Upper lobe of right lung (tissue), 1 donor: Measurements from ENCODE around the gene SRGAP1. TPM values are rescaled to one million over a fixed set of nuclear protein-coding genes. Genes with fewer than 3 reads are reported as not detected.

ENCODE experiments used
- ATAC-seq: fragments of 200-7000 bp; cut with Tn5 transposase; one replicate; pipeline ENCODE4 v1.9.1; 2020; ENCODE audit warnings: mild to moderate bottlenecking, moderate library complexity
- DNase-seq: peaks from one replicate; pipeline ENCODE4 v3.0.0-alpha.2; 2020
- H3K27ac ChIP-seq: fragments of 200-600 bp; one replicate; pipeline ENCODE4 v1.8.0; 2022
- H3K27me3 ChIP-seq: fragments of 200-600 bp; one replicate; pipeline ENCODE4 v1.8.0; 2022; ENCODE audit warnings: mild to moderate bottlenecking
- H3K36me3 ChIP-seq: fragments of 200-600 bp; one replicate; pipeline ENCODE4 v1.8.0; 2022
- H3K4me1 ChIP-seq: fragments of 200-600 bp; one replicate; pipeline ENCODE4 v1.8.0; 2022
- H3K4me3 ChIP-seq: fragments of 200-600 bp; one replicate; pipeline ENCODE4 v1.8.0; 2022; ENCODE audit warnings: mild to moderate bottlenecking
- H3K9me3 ChIP-seq: fragments of 200-600 bp; one replicate; pipeline ENCODE4 v1.8.0; 2022
- CTCF ChIP-seq: fragments of 200-600 bp; IDR thresholded peaks from one replicate; pipeline ENCODE4 v1.8.0; 2022; ENCODE audit warnings: antibody characterized with exemption
- intact Hi-C: fragments of 100-400 bp; cut with DNase I; formaldehyde crosslinking; loops from one replicate; pipeline ENCODE4 v1.11.0; 2022
- total RNA-seq: library from RNA; stranded (reverse); fragmentation: NEBNext Ultra II Directional; extraction: Animal tissue kit (Norgen Biotek cat#: 25700); gene quantifications from one replicate; pipeline ENCODE4 v1.2.1, GENCODE V29; 2021
- donor health status: DM: no; HTN: yes; CAD: no; lungs with severe emphysema.

Gene SRGAP1
- total RNA-seq, 1 donor from 2014 or later, result 11.4 TPM

DNA sequence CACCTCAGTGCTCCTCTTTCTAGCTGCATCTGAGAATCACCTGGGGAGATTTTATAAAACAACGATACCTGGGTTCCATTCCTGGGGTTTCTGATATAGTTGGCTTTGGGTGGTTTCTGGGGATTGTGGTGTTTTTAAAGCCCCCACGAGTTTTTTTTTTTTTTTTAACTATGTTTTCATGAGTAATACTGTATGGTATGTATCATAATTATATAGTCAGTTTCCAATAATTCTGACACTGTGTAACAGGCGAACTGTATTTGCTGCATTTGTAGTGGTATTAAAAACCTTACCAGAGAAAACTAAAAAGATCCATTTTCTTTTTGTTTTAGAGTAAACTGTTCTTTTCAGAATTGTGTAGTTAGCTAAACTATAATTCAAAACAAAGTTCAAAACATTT, 84.9 kb downstream of the SRGAP1 start:
- intact Hi-C loops, result no loop called here
- Histone ChIP-seq H3K36me3 (no peaks in the 10 kb centered on the region), H3K4me1 (no peaks in the 10 kb centered on the region), H3K9me3 (no peaks in the 10 kb centered on the region), H3K27me3 (no peaks in the 10 kb centered on the region), H3K27ac (no peak overlapping the region), H3K4me3 (no peak overlapping the region)
- no peak for ATAC-seq
- TF ChIP-seq CTCF, result no peak
- DNase-seq, result no peak

DNA sequence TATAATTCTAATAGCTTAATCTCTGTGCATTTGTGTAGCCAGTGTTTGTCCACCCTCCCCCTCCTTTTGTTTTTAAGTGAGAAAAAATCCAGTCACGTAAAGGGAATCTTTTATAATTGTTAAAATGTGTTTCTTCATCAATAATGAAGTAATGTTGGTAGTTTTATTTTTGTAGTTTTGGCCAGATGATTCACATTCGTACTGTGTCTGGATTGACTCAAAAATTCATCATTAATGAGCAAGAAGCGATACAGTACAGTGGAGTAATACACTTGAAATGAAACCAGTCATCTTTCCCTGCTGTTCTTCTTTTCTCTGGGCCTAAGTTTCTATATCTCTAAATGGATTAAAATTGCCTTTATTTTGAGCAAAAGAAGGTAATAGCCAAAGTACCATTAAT, 86.5 kb downstream of the SRGAP1 start:
- no peaks in the 10 kb centered on the region for H3K36me3 ChIP-seq
- DNase-seq (no peak), ATAC-seq (no peak)
- no peak for TF ChIP-seq CTCF
- no peak overlapping the region for H3K27ac ChIP-seq
- no peaks in the 10 kb centered on the region for H3K9me3 ChIP-seq
- H3K4me1 ChIP-seq, result no peaks in the 10 kb centered on the region
- intact Hi-C loops, result no loop called here
- no peak overlapping the region for H3K4me3 ChIP-seq
- H3K27me3 ChIP-seq, result no peaks in the 10 kb centered on the region

GRCh38 chr12:63931703-63932102, 87.2 kb downstream of the SRGAP1 start:
- Histone ChIP-seq H3K27me3 (no peaks in the 10 kb centered on the region), H3K27ac (no peak overlapping the region), H3K36me3 (no peaks in the 10 kb centered on the region), H3K9me3 (no peaks in the 10 kb centered on the region), H3K4me3 (no peak overlapping the region), H3K4me1 (no peaks in the 10 kb centered on the region)
- intact Hi-C loops, result no loop called here
- ATAC-seq (no peak), DNase-seq (no peak)
- TF ChIP-seq CTCF, result no peak

GRCh38 chr12:63934936-63935335, 90.4 kb downstream of the SRGAP1 start:
- ATAC-seq (no peak), DNase-seq (no peak)
- Histone ChIP-seq H3K27me3 (no peaks in the 10 kb centered on the region), H3K36me3 (no peaks in the 10 kb centered on the region), H3K9me3 (no peaks in the 10 kb centered on the region), H3K4me3 (no peak overlapping the region), H3K4me1 (no peaks in the 10 kb centered on the region), H3K27ac (no peak overlapping the region)
- TF ChIP-seq CTCF, result no peak
- intact Hi-C loops, result no loop called here

DNA sequence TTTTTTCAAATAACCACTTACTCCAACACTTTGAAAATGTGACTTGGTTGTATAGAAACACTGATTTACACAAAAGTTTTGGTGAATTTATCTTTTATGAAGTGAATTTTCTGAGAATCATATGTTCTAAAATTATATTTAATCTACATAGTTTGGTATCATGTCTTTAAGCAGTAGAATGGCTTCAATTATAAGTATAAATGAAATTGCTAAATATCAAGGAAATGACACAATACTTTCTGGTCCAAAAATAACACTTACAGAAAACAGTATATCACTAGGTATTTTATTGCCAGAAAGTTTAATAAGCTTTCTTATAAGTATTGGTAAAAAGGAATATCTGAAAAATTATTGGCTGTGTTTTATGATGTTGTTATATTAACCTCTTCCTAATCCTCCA, 90.9 kb downstream of the SRGAP1 start:
- no peak for ATAC-seq
- Histone ChIP-seq H3K4me3 (no peak overlapping the region), H3K27ac (no peak overlapping the region), H3K27me3 (no peaks in the 10 kb centered on the region), H3K4me1 (no peaks in the 10 kb centered on the region), H3K9me3 (no peaks in the 10 kb centered on the region), H3K36me3 (no peaks in the 10 kb centered on the region)
- DNase-seq, result no peak
- intact Hi-C loops, result no loop called here
- no peak for TF ChIP-seq CTCF
